Measurements from ENCODE around the gene ATP11A. TPM values are rescaled to one million over a fixed set of nuclear protein-coding genes. Genes with fewer than 3 reads are reported as not detected.

The ATP11A gene
- total and polyA plus RNA-seq, 2 donors (not counting 3 experiments of a cell fraction or from before 2014, with no cell fraction given), result 16.5 to 88.1 TPM

DNA sequence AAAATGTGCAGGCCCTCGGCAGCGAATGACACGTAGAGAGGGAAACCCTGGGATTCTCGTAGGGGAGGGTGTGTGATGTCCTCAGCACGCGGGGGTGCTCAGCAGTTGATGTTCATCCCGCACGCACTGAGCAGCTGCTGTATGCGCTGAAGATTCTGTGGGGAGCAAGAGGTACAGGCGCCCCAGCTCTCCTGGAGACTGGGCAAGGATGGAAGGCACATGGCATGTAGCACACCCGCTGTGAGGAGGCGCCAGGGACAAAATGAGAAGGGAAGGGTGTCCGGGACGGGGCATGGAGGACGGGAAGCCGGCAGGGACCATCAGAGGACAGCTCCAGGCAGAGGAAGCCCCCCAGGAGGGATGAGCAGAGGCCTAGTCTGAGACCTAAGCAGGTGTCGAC lies 15.4 kb downstream of the ATP11A start:
- no peak for FAIRE-seq
- Histone ChIP-seq H3K9me3 (replicated peaks; ENCODE audit: control insufficient read depth, insufficient read depth, low read length) (no peaks in the 10 kb centered on the region), H3K4me2 (ENCODE audit: insufficient read depth, low read length) (no peak overlapping the region), H2AFZ (ENCODE audit: low read depth, low read length) (no peak overlapping the region), H3K79me2 (ENCODE audit: control insufficient read depth, insufficient read depth, low read length) (peaks cover 58% of the 10 kb centered on the region), H3K4me3 (replicated peaks in 1 of 3; ENCODE audit: insufficient read depth in 1 of 3, low read depth in 1 of 3, low read length in 3 of 3) (no peak overlapping the region), H3K4me1 (ENCODE audit: control insufficient read depth, extremely low read depth, insufficient read depth, low read length) (peaks cover 22% of the 10 kb centered on the region), H3K9me1 (replicated peaks; ENCODE audit: control insufficient read depth, extremely low read depth, insufficient read depth, low read length) (no peaks in the 10 kb centered on the region), H3K9ac (replicated peaks; ENCODE audit: extremely low read depth, insufficient read depth, low read length) (no peak overlapping the region), H3K27me3 (ENCODE audit: control insufficient read depth in 2 of 2, insufficient read depth in 2 of 2, low read length in 2 of 2) (no peaks in the 10 kb centered on the region), H4K20me1 (replicated peaks; ENCODE audit: control insufficient read depth, extremely low read depth, insufficient read depth, low read length) (no peaks in the 10 kb centered on the region), H3K36me3 (ENCODE audit: control insufficient read depth in 2 of 2, extremely low read depth in 1 of 2, insufficient read depth in 2 of 2, low read length in 2 of 2) (no peaks in the 10 kb centered on the region), H3K27ac (ENCODE audit: insufficient read depth, low read depth, low read length) (no peak overlapping the region)
- ChIA-PET CTCF (no interaction called here), POLR2A (no interaction called here)
- intact Hi-C loops (cut with micrococcal nuclease), result no loop called here
- no peak for DNase-seq (ENCODE audit: low read depth, low spot score)
- dilution Hi-C loops (cut with MboI; ENCODE audit: extremely low pct_ligation_motif_present, low sequenced_read_pairs), result no loop called here
- TF ChIP-seq, protein P1, sequence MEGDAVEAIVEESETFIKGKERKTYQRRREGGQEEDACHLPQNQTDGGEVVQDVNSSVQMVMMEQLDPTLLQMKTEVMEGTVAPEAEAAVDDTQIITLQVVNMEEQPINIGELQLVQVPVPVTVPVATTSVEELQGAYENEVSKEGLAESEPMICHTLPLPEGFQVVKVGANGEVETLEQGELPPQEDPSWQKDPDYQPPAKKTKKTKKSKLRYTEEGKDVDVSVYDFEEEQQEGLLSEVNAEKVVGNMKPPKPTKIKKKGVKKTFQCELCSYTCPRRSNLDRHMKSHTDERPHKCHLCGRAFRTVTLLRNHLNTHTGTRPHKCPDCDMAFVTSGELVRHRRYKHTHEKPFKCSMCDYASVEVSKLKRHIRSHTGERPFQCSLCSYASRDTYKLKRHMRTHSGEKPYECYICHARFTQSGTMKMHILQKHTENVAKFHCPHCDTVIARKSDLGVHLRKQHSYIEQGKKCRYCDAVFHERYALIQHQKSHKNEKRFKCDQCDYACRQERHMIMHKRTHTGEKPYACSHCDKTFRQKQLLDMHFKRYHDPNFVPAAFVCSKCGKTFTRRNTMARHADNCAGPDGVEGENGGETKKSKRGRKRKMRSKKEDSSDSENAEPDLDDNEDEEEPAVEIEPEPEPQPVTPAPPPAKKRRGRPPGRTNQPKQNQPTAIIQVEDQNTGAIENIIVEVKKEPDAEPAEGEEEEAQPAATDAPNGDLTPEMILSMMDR (IDR thresholded peaks at IDR 0.05; ENCODE audit: extremely low read depth in 1 of 2, insufficient read depth in 1 of 2, low read depth in 1 of 2, low read length in 2 of 2), result no peak
- no peak for TF ChIP-seq POLR2AphosphoS5 (IDR thresholded peaks at IDR 0.05; ENCODE audit: insufficient read depth, low read depth, low read length)
- TF ChIP-seq, protein P2, sequence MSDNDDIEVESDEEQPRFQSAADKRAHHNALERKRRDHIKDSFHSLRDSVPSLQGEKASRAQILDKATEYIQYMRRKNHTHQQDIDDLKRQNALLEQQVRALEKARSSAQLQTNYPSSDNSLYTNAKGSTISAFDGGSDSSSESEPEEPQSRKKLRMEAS (IDR thresholded peaks at IDR 0.05; ENCODE audit: insufficient read depth, insufficient read length), result no peak
- no peak for TF ChIP-seq GATA2 (IDR thresholded peaks at IDR 0.05; ENCODE audit: insufficient read depth, insufficient read length, low read depth, low read length)
- TF ChIP-seq EZH2 (IDR thresholded peaks at IDR 0.05; ENCODE audit: borderline replicate concordance, low read depth, low read length, severe bottlenecking), result no peak
- no peak for TF ChIP-seq FOS (IDR thresholded peaks at IDR 0.05; ENCODE audit: borderline replicate concordance, insufficient read depth, low read length)
- no peak for TF ChIP-seq POLR2A (IDR thresholded peaks at IDR 0.05; ENCODE audit: low read depth, low read length)
- TF ChIP-seq JUN (IDR thresholded peaks at IDR 0.05; ENCODE audit: borderline replicate concordance, insufficient read depth, insufficient read length, low read depth), result no peak
- TF ChIP-seq MYC (IDR thresholded peaks at IDR 0.05; ENCODE audit: low read depth, low read length), result no peak
- BruUV-seq (replicated peaks), result no TSS peak

All from endothelial cell of umbilical vein (primary cell).